ENCODE data around the gene NRG3. TPM values are rescaled to one million over a fixed set of nuclear protein-coding genes. Genes with fewer than 3 reads are reported as not detected.

NRG3 gene
- polyA plus RNA-seq, 4 donors = 12.0 to 14.3 (median 13.3) TPM

DNA sequence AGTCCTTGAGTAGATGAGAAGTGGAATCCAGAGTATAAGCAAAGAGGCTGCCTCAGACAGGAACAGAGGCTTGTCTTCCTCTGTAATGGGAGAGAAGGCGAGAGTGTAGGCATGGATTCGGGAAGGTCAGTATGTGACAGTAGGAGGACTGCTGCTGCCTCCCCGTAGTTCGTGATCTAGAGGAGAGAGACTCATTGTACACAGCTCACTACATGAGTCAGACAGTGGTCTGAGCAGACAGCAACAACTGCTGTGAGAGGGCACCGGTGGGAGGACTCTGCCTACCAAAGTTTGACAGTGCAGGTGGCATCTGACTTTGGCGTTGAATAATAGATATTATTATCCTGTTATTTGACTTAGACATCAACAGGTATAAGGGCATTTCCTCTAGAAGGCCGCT, 319.4 kb downstream of the NRG3 start:
- no peak for DNase-seq (ENCODE audit: low read depth in 4 of 4, low spot score in 3 of 4)

DNA sequence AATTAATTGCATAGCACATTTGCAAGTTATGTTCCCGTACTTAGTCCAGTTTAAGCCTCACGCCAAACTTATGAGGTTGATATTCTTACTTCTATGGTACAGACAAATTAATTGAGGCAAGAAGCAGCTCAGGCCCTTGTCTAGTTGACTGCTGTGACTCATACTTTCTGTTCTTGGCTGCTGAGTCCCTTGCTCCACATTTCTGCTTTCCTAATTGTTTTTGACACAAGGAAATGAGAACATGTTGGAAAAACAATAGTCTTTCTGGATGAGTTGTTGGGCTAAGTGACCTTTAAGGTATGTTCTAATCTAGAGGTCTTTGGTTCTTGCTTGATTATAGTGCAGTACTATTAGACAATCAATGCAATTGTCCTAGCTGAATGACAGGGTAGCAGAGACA, 331.8 kb downstream of the NRG3 start:
- no peak for DNase-seq (ENCODE audit: low read depth in 4 of 4, low spot score in 3 of 4)

DNA sequence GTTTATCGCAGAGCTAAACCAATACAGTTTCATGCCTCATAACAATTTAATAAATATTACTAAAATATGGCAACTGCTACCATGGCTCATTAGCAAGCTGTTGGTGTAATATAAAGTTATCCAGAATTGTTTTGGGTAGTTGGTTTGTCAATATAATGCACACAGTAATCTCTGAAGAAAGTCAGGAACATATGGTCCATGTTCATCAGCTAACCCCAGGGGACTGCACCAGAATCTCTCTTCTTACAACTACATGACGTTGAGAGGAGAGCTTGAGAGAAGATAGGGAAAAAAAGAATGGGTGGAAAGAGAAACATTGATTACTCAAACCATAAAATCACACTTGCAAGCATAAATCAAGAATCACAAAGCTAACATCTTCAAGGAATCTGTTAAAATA, 333.7 kb downstream of the NRG3 start:
- no peak for DNase-seq (ENCODE audit: low read depth in 4 of 4, low spot score in 3 of 4)

DNA sequence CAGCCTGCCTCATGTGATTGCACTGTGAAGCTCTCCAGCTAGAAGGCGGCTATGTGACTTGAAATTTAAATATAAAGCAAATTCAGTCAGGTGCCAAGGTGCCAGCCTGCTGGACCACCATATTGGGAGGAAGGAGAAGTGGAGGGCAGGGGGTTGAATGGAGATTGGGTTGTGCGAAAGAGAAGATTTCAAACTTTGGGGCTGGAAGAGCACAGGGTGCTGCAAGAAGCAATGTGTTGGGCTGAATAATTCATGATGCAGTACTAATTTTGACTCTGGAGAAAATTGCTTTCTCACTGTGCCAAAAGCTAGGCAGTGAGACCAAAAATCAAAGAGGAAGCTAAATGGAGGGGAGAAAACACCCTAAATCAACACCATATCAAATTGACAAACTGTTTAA, 335.3 kb downstream of the NRG3 start:
- no peak for DNase-seq (ENCODE audit: low read depth in 4 of 4, low spot score in 3 of 4)

DNA sequence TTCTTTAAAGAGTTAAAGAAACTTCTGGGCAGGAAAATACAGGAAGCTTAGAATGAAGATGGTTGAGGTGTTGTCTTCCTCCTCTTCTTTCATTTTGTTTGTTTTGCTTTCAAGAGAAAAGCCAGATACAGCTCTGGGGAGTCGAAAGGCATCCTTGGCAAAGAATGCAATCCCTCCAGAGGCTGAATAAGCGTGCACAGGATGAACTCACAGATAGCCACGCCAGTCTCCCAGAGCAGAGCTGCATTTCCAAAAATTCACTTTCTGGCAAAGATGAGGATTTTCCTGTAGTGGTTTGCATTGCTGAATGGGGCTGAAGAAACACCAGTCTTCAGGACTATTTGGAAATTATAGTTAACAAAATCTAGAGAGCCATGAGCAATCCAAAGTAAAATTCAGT, 336.4 kb downstream of the NRG3 start:
- DNase-seq (ENCODE audit: low read depth in 4 of 4, low spot score in 3 of 4) = no peak

DNA sequence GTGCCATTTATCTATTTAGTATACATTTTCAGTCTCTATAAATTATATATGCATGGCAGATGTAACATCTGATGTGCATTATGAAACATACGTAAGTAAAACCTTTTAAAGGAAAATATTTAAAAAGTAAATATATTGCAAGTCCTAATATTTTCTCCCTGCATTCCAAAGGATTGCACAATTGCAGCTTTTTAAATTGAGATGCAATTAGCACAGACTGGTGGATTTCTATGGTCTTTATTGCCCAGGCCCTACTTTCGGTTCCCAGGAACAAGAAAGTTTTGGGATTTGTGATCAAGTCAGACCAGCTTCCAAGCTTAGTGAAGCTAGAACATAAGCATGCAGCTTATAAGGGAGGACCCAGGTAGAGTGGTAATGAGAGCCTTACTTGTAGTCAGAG, 337.8 kb downstream of the NRG3 start:
- no peak for DNase-seq (ENCODE audit: low read depth in 4 of 4, low spot score in 3 of 4)

- DNase-seq (ENCODE audit: low read depth in 4 of 4, low spot score in 3 of 4) = no peak
These were observed 338.8 kb downstream of the NRG3 start for GRCh38 chr10:82213784-82214183.

- DNase-seq (ENCODE audit: low read depth in 4 of 4, low spot score in 3 of 4) = no peak
These were observed 346.1 kb downstream of the NRG3 start for GRCh38 chr10:82221056-82221455.

GRCh38 chr10:82221601-82222149, 346.7 kb downstream of the NRG3 start:
- DNase-seq (ENCODE audit: low read depth in 4 of 4, low spot score in 3 of 4) = no peak

DNA sequence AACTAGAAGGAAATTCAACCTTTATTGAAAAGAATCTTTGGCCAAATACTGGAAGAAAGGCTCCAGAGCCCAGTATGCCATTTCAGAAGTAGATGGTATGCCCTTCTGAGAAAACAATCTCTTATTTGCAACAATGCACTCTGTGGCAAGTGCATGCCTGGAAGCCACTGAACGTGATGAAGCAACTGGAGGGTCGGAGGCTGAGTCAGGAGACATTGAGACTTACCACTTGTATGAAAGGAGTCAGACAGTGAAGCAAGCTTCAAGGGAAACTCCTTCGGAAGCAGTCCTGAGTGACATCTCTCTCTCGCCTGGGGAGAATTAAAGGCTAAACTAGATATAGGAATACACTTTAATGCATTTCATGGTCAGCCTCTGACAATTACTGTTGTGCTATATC, 353.7 kb downstream of the NRG3 start:
- DNase-seq (ENCODE audit: low read depth in 4 of 4, low spot score in 3 of 4) = no peak

DNA sequence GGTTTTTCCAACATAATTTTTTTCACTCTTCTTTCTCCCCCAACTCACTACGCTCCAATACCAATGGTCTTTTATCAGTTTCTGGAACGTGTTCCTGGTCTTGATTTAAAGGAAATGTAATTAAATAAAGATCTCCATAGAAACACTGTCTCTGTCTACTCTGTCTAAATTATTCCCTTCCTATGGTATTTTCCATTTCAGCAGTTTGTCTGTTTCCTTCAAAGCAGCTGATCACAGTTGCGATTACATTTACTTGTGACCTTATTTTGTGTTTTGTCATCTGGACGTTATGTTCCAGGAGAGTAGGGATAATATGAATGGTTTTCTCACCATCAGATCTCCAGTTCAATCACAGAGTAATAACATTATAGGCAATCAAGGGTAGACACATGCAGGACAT, 359.2 kb downstream of the NRG3 start:
- no peak for DNase-seq (ENCODE audit: low read depth in 4 of 4, low spot score in 3 of 4)

DNA sequence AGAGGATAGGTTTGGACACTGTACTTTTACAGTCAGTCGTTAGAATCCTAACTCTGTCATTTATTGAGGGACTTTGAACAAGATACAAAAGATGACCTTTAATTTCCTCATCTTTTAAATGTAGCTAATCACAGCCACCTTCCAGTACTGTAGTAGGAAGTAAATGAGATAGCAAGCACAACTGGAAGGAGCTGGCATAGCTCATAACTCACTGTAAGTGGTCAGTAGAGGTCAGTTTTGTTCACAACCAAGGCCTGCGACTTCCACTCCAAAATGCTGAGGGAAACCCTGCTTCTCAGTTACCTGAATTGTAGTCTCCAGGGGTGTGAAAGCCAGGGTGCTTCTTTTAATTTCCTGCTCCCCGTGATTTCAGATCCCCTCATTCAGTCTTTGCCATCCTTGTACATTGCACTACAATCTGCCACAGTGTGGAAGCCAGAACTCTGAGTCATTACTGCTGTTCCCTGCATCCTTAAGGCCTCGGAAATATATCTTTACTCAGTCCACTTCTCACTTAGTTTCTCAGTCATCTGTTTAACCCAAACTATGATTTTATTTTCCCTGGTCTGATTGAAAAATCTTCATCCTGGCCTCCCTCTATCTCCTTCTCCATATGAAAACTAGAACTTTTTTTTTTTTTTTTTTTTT, 361.2 kb downstream of the NRG3 start:
- DNase-seq (ENCODE audit: low read depth in 4 of 4, low spot score in 3 of 4) = no peak

GRCh38 chr10:82238291-82238690, 363.3 kb downstream of the NRG3 start:
- DNase-seq (ENCODE audit: low read depth in 4 of 4, low spot score in 3 of 4) = no peak

GRCh38 chr10:82240408-82240807, 365.4 kb downstream of the NRG3 start:
- DNase-seq (ENCODE audit: low read depth in 4 of 4, low spot score in 3 of 4) = no peak

DNA sequence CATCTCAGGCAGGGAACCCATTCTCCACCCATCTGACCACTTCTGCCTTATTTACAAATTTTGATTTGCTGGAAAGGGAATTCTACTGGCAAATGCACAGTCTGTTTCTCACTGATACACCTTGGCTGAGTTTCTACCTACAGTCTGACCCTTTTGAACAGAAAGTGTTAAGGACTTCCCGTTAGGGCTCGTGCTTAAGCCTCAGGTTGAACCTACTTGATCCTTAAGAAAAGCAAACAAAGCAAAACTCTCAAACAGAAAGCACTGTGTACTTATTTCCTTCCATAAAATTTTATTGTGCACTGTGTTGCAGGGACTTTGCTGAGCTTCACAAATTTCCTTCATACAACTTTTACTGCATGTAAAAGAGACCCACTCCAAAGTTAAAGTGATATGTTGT, 367.8 kb downstream of the NRG3 start:
- no peak for DNase-seq (ENCODE audit: low read depth in 4 of 4, low spot score in 3 of 4)

GRCh38 chr10:82245157-82245556, 370.2 kb downstream of the NRG3 start:
- no peak for DNase-seq (ENCODE audit: low read depth in 4 of 4, low spot score in 3 of 4)

- no peak for DNase-seq (ENCODE audit: low read depth in 4 of 4, low spot score in 3 of 4)
These were observed 371.0 kb downstream of the NRG3 start for GRCh38 chr10:82245906-82246560.

DNA sequence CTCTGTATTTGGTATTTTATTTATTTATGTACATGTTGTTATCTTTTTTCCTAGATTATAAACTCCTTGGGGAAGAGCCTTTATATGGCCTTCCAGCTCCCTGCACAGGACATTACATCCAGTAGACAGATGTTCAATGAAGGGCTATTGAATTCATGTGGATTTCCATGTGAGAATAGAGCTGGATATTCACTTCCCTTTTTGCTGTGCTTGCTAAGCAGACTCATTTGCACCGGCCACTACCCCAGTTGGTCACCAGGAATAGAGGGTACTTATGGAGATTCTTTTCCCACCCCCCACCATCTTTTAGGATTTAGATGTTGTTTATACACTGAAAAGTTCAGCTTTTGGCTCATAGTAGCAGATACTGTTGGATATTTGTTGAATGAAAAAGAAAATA, 374.1 kb downstream of the NRG3 start:
- DNase-seq (ENCODE audit: low read depth in 4 of 4, low spot score in 3 of 4) = no peak

- DNase-seq (ENCODE audit: low read depth in 4 of 4, low spot score in 3 of 4) = no peak
These were observed 376.4 kb downstream of the NRG3 start for GRCh38 chr10:82251222-82251906.

- DNase-seq (ENCODE audit: low read depth in 4 of 4, low spot score in 3 of 4) = no peak
These were observed 377.1 kb downstream of the NRG3 start for GRCh38 chr10:82252081-82252480.

- no peak for DNase-seq (ENCODE audit: low read depth in 4 of 4, low spot score in 3 of 4)
These were observed 379.2 kb downstream of the NRG3 start for GRCh38 chr10:82254237-82254636.

DNA sequence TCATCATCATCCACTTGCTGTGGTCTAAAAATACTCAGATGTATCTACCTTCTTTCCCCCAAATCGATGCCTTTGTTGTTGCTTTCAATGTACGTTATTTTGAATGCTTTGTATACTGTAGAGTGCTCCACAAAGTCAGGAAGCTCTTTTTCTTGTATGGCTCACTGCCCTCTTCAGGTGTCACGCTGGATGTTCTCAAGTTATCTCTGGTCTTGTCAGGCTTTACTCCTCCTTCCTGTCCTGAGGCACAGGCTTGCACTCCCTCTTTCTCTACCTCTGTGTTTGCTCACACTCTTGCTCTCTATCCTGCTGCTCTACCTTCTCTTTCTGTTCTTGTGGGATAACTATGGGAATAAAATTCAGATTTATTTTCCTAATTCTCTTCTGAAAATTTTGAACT, 381.3 kb downstream of the NRG3 start:
- DNase-seq (ENCODE audit: low read depth in 4 of 4, low spot score in 3 of 4) = no peak
